DOHH2 (cell line): ENCODE results near the gene FTHL17.

Source experiments
- EZH2phosphoT487 ChIP-seq: fragments of 200-600 bp; sonication (generic); IDR thresholded peaks from 2 replicates; pipeline ENCODE4 v1.6.1; 2017; ENCODE audit warnings: borderline replicate concordance, mild to moderate bottlenecking, antibody characterized with exemption, low read length, moderate library complexity, mixed read lengths
- TF ChIP-seq, protein P1 (sequence below): fragments of 200-600 bp; sonication (generic); IDR thresholded peaks from one replicate; pipeline ENCODE4 v1.5.1; 2014; ENCODE audit warnings: antibody characterized with exemption, mild to moderate bottlenecking, low read depth, low read length; ENCODE audit not compliant: poor library complexity, severe bottlenecking

DNA sequence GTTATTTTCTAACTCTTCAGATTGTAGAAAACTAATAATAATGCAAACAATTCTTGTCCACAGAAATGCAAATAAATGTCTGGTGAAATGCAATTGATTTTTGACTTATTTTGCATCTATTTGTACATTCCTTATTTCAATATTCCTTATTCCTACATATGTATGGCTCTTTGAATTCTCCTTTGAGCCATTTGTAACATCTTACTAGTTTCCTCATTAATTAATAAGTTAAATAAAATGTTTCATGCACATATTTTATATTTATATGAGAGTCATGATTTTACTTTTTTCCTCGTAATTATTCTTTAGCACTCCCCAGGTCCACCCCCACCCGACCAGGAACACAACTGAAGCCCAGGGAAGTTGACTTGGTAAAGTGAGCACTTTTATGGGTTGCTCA lies 2.7 kb upstream of the FTHL17 start:
- TF ChIP-seq, protein P1, sequence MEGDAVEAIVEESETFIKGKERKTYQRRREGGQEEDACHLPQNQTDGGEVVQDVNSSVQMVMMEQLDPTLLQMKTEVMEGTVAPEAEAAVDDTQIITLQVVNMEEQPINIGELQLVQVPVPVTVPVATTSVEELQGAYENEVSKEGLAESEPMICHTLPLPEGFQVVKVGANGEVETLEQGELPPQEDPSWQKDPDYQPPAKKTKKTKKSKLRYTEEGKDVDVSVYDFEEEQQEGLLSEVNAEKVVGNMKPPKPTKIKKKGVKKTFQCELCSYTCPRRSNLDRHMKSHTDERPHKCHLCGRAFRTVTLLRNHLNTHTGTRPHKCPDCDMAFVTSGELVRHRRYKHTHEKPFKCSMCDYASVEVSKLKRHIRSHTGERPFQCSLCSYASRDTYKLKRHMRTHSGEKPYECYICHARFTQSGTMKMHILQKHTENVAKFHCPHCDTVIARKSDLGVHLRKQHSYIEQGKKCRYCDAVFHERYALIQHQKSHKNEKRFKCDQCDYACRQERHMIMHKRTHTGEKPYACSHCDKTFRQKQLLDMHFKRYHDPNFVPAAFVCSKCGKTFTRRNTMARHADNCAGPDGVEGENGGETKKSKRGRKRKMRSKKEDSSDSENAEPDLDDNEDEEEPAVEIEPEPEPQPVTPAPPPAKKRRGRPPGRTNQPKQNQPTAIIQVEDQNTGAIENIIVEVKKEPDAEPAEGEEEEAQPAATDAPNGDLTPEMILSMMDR = no peak
- TF ChIP-seq EZH2phosphoT487 = no peak
